ENCODE data around the gene MRPL2.

Gene MRPL2

DNA sequence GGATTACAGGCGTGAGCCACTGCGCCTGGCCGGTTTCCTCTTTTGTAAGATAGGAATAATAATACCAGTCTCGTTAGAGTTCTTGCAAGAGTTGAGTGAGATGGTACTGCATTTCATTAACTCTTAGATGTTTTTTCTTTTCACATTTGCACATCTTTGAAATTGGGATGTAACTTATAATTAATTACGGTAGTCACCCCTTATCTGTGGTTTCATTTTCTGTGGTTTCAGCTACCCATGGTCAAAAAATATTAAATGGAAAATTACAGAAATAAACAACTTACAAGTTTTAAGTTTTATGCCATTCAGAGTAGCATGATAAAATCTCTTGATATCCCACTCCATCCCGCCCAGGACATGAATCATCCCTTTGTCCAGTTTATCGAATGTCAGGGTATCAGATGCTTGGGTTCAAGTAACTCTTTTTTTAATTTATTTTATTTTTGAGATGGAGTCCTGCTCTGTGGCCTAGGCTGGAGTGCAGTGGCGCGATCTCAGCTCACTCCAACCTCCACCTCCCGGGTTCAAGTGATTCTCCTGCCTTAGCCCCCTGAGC is 32.3 kb upstream of the MRPL2 start:
- no peak overlapping the region for H4K91ac ChIP-seq (ENCODE audit: low read length)
- H2AK5ac ChIP-seq (ENCODE audit: low read length, severe bottlenecking) = no peak overlapping the region
- no peak overlapping the region for H3K4me3 ChIP-seq (ENCODE audit: insufficient read depth in 1 of 2, low read depth in 1 of 2, low read length in 2 of 2)
- H2BK12ac ChIP-seq (ENCODE audit: low read length in 2 of 2) = no peak overlapping the region
- peaks cover 47% of the 10 kb centered on the region for H3K4me1 ChIP-seq (ENCODE audit: control insufficient read depth, insufficient read depth, low read depth, low read length)
- H3K9ac ChIP-seq (ENCODE audit: low read length) = no peak overlapping the region
- H3K79me1 ChIP-seq (replicated peaks; ENCODE audit: low read length, poor library complexity, severe bottlenecking) = peaks cover 1% of the 10 kb centered on the region
- no peak overlapping the region for H2BK15ac ChIP-seq (ENCODE audit: low read depth, poor library complexity, severe bottlenecking)
- 99% methylated on average over 6 of the region's 10 CpGs for WGBS
- H3K9me3 ChIP-seq (ENCODE audit: control insufficient read depth, low read length) = no peaks in the 10 kb centered on the region
- H3K18ac ChIP-seq (ENCODE audit: low read depth in 1 of 2, low read length in 2 of 2) = no peak overlapping the region
- H3K36me3 ChIP-seq (ENCODE audit: control insufficient read depth in 1 of 2, insufficient read depth in 2 of 2, low read depth in 1 of 2, low read length in 2 of 2) = no peaks in the 10 kb centered on the region
- H3K27ac ChIP-seq (ENCODE audit: low read length, poor library complexity, severe bottlenecking) = no peak overlapping the region
- H2AFZ ChIP-seq (ENCODE audit: low read depth, low read length) = no peak overlapping the region
- H3K27me3 ChIP-seq (ENCODE audit: control insufficient read depth in 1 of 2, insufficient read depth in 1 of 2, low read length in 2 of 2) = no peaks in the 10 kb centered on the region
- H3K23ac ChIP-seq (ENCODE audit: low read length in 2 of 2) = no peak overlapping the region
- no peak overlapping the region for H4K8ac ChIP-seq (ENCODE audit: low read length)
- no peak overlapping the region for H3K4ac ChIP-seq (ENCODE audit: low read depth in 1 of 2, low read length in 2 of 2)
- no peak overlapping the region for H3K4me2 ChIP-seq (ENCODE audit: low read length, poor library complexity, severe bottlenecking)
- H2BK5ac ChIP-seq (ENCODE audit: low read depth, low read length, poor library complexity, severe bottlenecking) = no peak overlapping the region
- no peak overlapping the region for H2BK120ac ChIP-seq (ENCODE audit: low read depth, low read length)
- H3K14ac ChIP-seq (ENCODE audit: low read length in 2 of 2) = no peak overlapping the region
- DNase-seq = no peak

DNA sequence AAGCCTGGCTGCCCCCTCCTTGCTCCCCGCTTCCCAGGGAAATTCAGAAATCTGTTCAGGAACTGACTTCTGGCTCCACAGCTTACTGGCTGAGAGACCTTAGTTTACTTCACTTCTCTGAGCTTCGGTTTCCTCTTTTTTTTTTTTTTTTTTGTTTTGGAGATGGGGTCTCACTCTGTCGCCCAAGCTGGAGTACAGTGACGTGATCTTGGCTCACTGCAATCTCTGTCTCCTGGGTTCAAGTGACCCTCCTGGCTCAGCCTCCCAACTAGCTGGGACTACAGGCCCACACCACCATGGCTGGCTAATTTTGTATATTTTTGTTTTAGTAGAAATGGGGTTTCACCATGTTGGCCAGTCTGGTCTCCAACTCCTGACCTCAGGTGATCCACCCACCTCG is 31.8 kb upstream of the MRPL2 start:
- no peak for DNase-seq
- no peak overlapping the region for H3K23ac ChIP-seq (ENCODE audit: low read length in 2 of 2)
- no peaks in the 10 kb centered on the region for H3K27me3 ChIP-seq (ENCODE audit: control insufficient read depth in 1 of 2, insufficient read depth in 1 of 2, low read length in 2 of 2)
- no peak overlapping the region for H2BK120ac ChIP-seq (ENCODE audit: low read depth, low read length)
- peak overlapping the region; percentile 96 for H2AK5ac ChIP-seq (ENCODE audit: low read length, severe bottlenecking)
- no peak overlapping the region for H2BK12ac ChIP-seq (ENCODE audit: low read length in 2 of 2)
- peaks cover 46% of the 10 kb centered on the region for H3K4me1 ChIP-seq (ENCODE audit: control insufficient read depth, insufficient read depth, low read depth, low read length)
- no peak overlapping the region for H4K8ac ChIP-seq (ENCODE audit: low read length)
- no peak overlapping the region for H4K91ac ChIP-seq (ENCODE audit: low read length)
- H2AFZ ChIP-seq (ENCODE audit: low read depth, low read length) = no peak overlapping the region
- H3K4ac ChIP-seq (ENCODE audit: low read depth in 1 of 2, low read length in 2 of 2) = no peak overlapping the region
- peak overlapping the region; percentile 88 for H3K27ac ChIP-seq (ENCODE audit: low read length, poor library complexity, severe bottlenecking)
- H3K4me2 ChIP-seq (ENCODE audit: low read length, poor library complexity, severe bottlenecking) = no peak overlapping the region
- H3K4me3 ChIP-seq (ENCODE audit: insufficient read depth in 1 of 2, low read depth in 1 of 2, low read length in 2 of 2) = no peak overlapping the region
- no peaks in the 10 kb centered on the region for H3K9me3 ChIP-seq (ENCODE audit: control insufficient read depth, low read length)
- H3K9ac ChIP-seq (ENCODE audit: low read length) = no peak overlapping the region
- no peaks in the 10 kb centered on the region for H3K36me3 ChIP-seq (ENCODE audit: control insufficient read depth in 1 of 2, insufficient read depth in 2 of 2, low read depth in 1 of 2, low read length in 2 of 2)
- H3K14ac ChIP-seq (ENCODE audit: low read length in 2 of 2) = no peak overlapping the region
- peaks cover 3% of the 10 kb centered on the region for H3K79me1 ChIP-seq (replicated peaks; ENCODE audit: low read length, poor library complexity, severe bottlenecking)
- no peak overlapping the region for H3K18ac ChIP-seq (ENCODE audit: low read depth in 1 of 2, low read length in 2 of 2)
- 95% methylated on average over 4 of the region's 5 CpGs for WGBS
- H2BK5ac ChIP-seq (ENCODE audit: low read depth, low read length, poor library complexity, severe bottlenecking) = no peak overlapping the region
- H2BK15ac ChIP-seq (ENCODE audit: low read depth, poor library complexity, severe bottlenecking) = no peak overlapping the region

DNA sequence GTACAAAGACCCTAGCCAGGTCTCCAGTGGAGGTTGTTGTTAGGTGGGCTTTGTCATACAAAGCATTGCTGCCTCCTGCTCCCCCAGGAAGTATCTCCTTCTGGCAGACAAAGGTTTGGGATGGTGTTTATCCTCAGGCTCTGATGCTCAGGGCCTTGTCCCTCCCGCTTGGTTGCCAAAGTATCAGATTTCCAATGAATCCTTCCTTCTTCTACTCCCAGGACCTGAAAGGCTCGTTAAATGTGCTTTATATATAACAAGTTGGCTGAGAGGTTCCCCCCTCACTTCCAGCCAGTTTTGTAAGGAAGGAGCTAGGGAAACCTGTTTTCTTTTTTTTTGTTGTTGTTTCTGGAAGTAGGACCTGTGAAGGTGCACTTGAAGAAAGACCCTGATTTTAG is 31.3 kb upstream of the MRPL2 start:
- peak overlapping the region; percentile 46 for H3K4me2 ChIP-seq (ENCODE audit: low read length, poor library complexity, severe bottlenecking)
- H2AFZ ChIP-seq (ENCODE audit: low read depth, low read length) = no peak overlapping the region
- no peak overlapping the region for H3K18ac ChIP-seq (ENCODE audit: low read depth in 1 of 2, low read length in 2 of 2)
- DNase-seq = peak; percentile 27
- no peak overlapping the region for H2BK5ac ChIP-seq (ENCODE audit: low read depth, low read length, poor library complexity, severe bottlenecking)
- H3K14ac ChIP-seq (ENCODE audit: low read length in 2 of 2) = no peak overlapping the region
- H3K27me3 ChIP-seq (ENCODE audit: control insufficient read depth in 1 of 2, insufficient read depth in 1 of 2, low read length in 2 of 2) = no peaks in the 10 kb centered on the region
- H2BK120ac ChIP-seq (ENCODE audit: low read depth, low read length) = no peak overlapping the region
- peak overlapping the region; percentile 17 for H3K9ac ChIP-seq (ENCODE audit: low read length)
- peak overlapping the region in 1 of 2 experiments; percentile 11 for H3K4ac ChIP-seq (ENCODE audit: low read depth in 1 of 2, low read length in 2 of 2)
- no peak overlapping the region for H4K8ac ChIP-seq (ENCODE audit: low read length)
- 60% methylated on average over 2 of the region's 2 CpGs for WGBS
- H2AK5ac ChIP-seq (ENCODE audit: low read length, severe bottlenecking) = peak overlapping the region; percentile 97
- H3K9me3 ChIP-seq (ENCODE audit: control insufficient read depth, low read length) = no peaks in the 10 kb centered on the region
- no peak overlapping the region for H2BK15ac ChIP-seq (ENCODE audit: low read depth, poor library complexity, severe bottlenecking)
- no peak overlapping the region for H3K4me3 ChIP-seq (ENCODE audit: insufficient read depth in 1 of 2, low read depth in 1 of 2, low read length in 2 of 2)
- H3K23ac ChIP-seq (ENCODE audit: low read length in 2 of 2) = no peak overlapping the region
- no peak overlapping the region for H4K91ac ChIP-seq (ENCODE audit: low read length)
- no peaks in the 10 kb centered on the region for H3K36me3 ChIP-seq (ENCODE audit: control insufficient read depth in 1 of 2, insufficient read depth in 2 of 2, low read depth in 1 of 2, low read length in 2 of 2)
- H3K27ac ChIP-seq (ENCODE audit: low read length, poor library complexity, severe bottlenecking) = peak overlapping the region; percentile 88
- peaks cover 3% of the 10 kb centered on the region for H3K79me1 ChIP-seq (replicated peaks; ENCODE audit: low read length, poor library complexity, severe bottlenecking)
- peaks cover 45% of the 10 kb centered on the region for H3K4me1 ChIP-seq (ENCODE audit: control insufficient read depth, insufficient read depth, low read depth, low read length)
- no peak overlapping the region for H2BK12ac ChIP-seq (ENCODE audit: low read length in 2 of 2)

DNA sequence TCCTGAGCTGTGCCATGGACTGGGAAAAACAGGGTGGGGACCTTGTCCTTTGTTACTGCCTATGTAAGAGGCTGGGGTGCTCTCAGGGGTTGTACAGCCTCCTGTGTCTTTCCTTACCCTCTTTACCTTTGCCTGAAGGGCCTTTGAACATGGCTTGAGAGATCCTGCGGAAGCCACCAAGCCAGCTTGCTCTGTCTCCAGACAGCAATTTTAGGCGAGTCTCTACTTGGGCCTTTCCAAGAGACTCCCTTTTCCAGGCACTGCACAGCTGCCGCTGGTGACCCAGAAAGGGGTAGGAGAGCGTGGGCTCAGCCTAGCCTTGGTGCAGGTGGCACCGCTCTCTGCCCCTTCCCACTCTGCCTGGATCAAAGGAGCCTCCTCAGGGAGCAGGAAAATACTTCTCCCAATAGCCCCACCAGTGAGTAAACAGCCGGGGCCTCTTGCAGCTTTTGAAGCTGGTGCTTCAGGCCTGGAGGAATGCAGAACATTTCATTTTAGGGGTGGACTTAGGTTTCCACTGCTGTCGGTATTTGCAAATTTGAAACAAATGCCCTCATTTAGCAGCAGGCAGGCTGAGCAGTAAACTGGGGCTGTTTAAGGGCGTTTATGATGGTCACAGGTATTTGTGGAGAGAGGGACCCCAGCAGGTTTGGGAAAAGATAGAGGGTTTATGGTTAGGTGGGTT is 30.8 kb upstream of the MRPL2 start:
- H2AFZ ChIP-seq (ENCODE audit: low read depth, low read length) = no peak overlapping the region
- H3K27me3 ChIP-seq (ENCODE audit: control insufficient read depth in 1 of 2, insufficient read depth in 1 of 2, low read length in 2 of 2) = no peaks in the 10 kb centered on the region
- H4K8ac ChIP-seq (ENCODE audit: low read length) = peak overlapping the region; percentile 35
- H3K4ac ChIP-seq (ENCODE audit: low read depth in 1 of 2, low read length in 2 of 2) = peak overlapping the region; percentile 38 to 67
- peaks cover 3% of the 10 kb centered on the region for H3K79me1 ChIP-seq (replicated peaks; ENCODE audit: low read length, poor library complexity, severe bottlenecking)
- peak overlapping the region; percentile 77 for H2BK5ac ChIP-seq (ENCODE audit: low read depth, low read length, poor library complexity, severe bottlenecking)
- peaks cover 45% of the 10 kb centered on the region for H3K4me1 ChIP-seq (ENCODE audit: control insufficient read depth, insufficient read depth, low read depth, low read length)
- H2BK12ac ChIP-seq (ENCODE audit: low read length in 2 of 2) = no peak overlapping the region
- H3K23ac ChIP-seq (ENCODE audit: low read length in 2 of 2) = peak overlapping the region in 1 of 2 experiments; percentile 89
- peak overlapping the region in 1 of 2 experiments; percentile 46 for H3K18ac ChIP-seq (ENCODE audit: low read depth in 1 of 2, low read length in 2 of 2)
- H2BK120ac ChIP-seq (ENCODE audit: low read depth, low read length) = no peak overlapping the region
- no peak overlapping the region for H3K14ac ChIP-seq (ENCODE audit: low read length in 2 of 2)
- peak overlapping the region; percentile 46 for H3K4me2 ChIP-seq (ENCODE audit: low read length, poor library complexity, severe bottlenecking)
- H3K27ac ChIP-seq (ENCODE audit: low read length, poor library complexity, severe bottlenecking) = peak overlapping the region; percentile 88
- peak overlapping the region; percentile 77 for H4K91ac ChIP-seq (ENCODE audit: low read length)
- H3K9ac ChIP-seq (ENCODE audit: low read length) = peak overlapping the region; percentile 17
- peak overlapping the region; percentile 97 for H2AK5ac ChIP-seq (ENCODE audit: low read length, severe bottlenecking)
- 43% methylated on average over 7 of the region's 8 CpGs for WGBS
- H3K4me3 ChIP-seq (ENCODE audit: insufficient read depth in 1 of 2, low read depth in 1 of 2, low read length in 2 of 2) = no peak overlapping the region
- peak overlapping the region; percentile 84 for H2BK15ac ChIP-seq (ENCODE audit: low read depth, poor library complexity, severe bottlenecking)
- DNase-seq = peak; percentile 20
- no peaks in the 10 kb centered on the region for H3K9me3 ChIP-seq (ENCODE audit: control insufficient read depth, low read length)
- H3K36me3 ChIP-seq (ENCODE audit: control insufficient read depth in 1 of 2, insufficient read depth in 2 of 2, low read depth in 1 of 2, low read length in 2 of 2) = no peaks in the 10 kb centered on the region

All from mesenchymal stem cell (in vitro differentiated cells and primary cell).